Thyroid gland (tissue), 4 donors: ENCODE measurements around the gene ANKRD66. TPM values are rescaled to one million over a fixed set of nuclear protein-coding genes. Genes with fewer than 3 reads are reported as not detected.

Experiments
- DNase-seq, 2 donors: peaks; one replicate each; pipeline ENCODE4 v3.0.0-alpha.2; 2019
- H3K27ac ChIP-seq, 3 donors: fragments of 200-600 bp; sonication (generic); 1 replicate in 2 of 3; 2 replicates in 1 of 3; pipeline ENCODE4 v1.5.1; 2016 to 2019; ENCODE audit warnings: mild to moderate bottlenecking in 1 of 3, moderate library complexity in 1 of 3
- H3K27me3 ChIP-seq: fragments of 200-600 bp; sonication (generic); one replicate; pipeline ENCODE4 v1.5.1; 2019
- H3K36me3 ChIP-seq, 2 donors: fragments of 200-600 bp; sonication (generic); one replicate each; pipeline ENCODE4 v1.5.1; 2016 to 2019
- H3K4me1 ChIP-seq, 2 donors: fragments of 200-600 bp; sonication (generic); one replicate each; pipeline ENCODE4 v1.5.1; 2017 to 2019
- H3K4me3 ChIP-seq, 3 donors: fragments of 200-600 bp; sonication (generic); replicated peaks in 1 of 3; 1 replicate in 2 of 3; 2 replicates in 1 of 3; pipeline ENCODE4 v1.5.1; 2016; ENCODE audit warnings: mild to moderate bottlenecking in 1 of 3
- H3K9me3 ChIP-seq: fragments of 200-600 bp; sonication (generic); one replicate; pipeline ENCODE4 v1.5.1; 2017
- CTCF ChIP-seq, 6 experiments: fragments of 200-600 bp in 3 of 6; fragments of 450-650 bp in 3 of 6; sonication (generic) in 3 of 6; IDR thresholded peaks; one replicate each; pipeline ENCODE4 v1.5.1; 2016 to 2019; ENCODE audit warnings: antibody characterized with exemption in 6 of 6, mild to moderate bottlenecking in 2 of 6, inconsistent platforms in 1 of 6, moderate library complexity in 1 of 6
- POLR2A ChIP-seq, 2 donors: fragments of 450-650 bp; IDR thresholded peaks; one replicate each; pipeline ENCODE4 v1.6.1; 2017; ENCODE audit warnings: antibody characterized with exemption in 2 of 2, mild to moderate bottlenecking in 2 of 2, moderate library complexity in 1 of 2
- WGBS, 2 donors: methylation state at CpG; one replicate each; pipeline ENCODE4 v1.1.5; 2017; 5-methylcytosine and 5-hydroxymethylcytosine counted together
- intact Hi-C: fragments of 100-400 bp; cut with DNase I; formaldehyde crosslinking; loops from one replicate; pipeline ENCODE4 v1.15.1; 2023
- total RNA-seq, 4 donors: library from RNA; depleted of rRNA; stranded (reverse); fragments of >200 nt; gene quantifications; one replicate each; pipeline ENCODE4 v1.2.3, GENCODE V29; 2016

Gene ANKRD66
- total RNA-seq, 4 donors from 2014 or later, result not detected

GRCh38 chr6:46777476-46778346 lies 31.0 kb downstream of the ANKRD66 start:
- intact Hi-C loops, result no loop called here
- H3K4me3 ChIP-seq, result no peak overlapping the region
- no peak for DNase-seq
- no peaks in the 10 kb centered on the region for H3K36me3 ChIP-seq
- peaks cover 11 to 12% of the 10 kb centered on the region in 2 donors for H3K4me1 ChIP-seq
- TF ChIP-seq CTCF (IDR thresholded peaks at IDR 0.05) (no peak), POLR2A (IDR thresholded peaks at IDR 0.05) (no peak)
- H3K9me3 ChIP-seq, result no peaks in the 10 kb centered on the region
- H3K27ac ChIP-seq, result no peak overlapping the region
- H3K27me3 ChIP-seq, result no peaks in the 10 kb centered on the region
- 84 to 90% methylated on average over 12 of the region's 12 CpGs for WGBS, 2 donors

- Histone ChIP-seq H3K9me3 (no peaks in the 10 kb centered on the region), H3K27ac (no peak overlapping the region), H3K4me1 (peaks cover under 1% of the 10 kb centered on the region in 2 donors), H3K4me3 (no peak overlapping the region), H3K36me3 (no peaks in the 10 kb centered on the region), H3K27me3 (no peaks in the 10 kb centered on the region)
- DNase-seq, result peak; percentile 51 to 55
- TF ChIP-seq CTCF (IDR thresholded peaks at IDR 0.05) (peak; percentile 52 to 71 (median 58)), POLR2A (IDR thresholded peaks at IDR 0.05) (no peak)
- 33% methylated on average over 6 of the region's 6 CpGs for WGBS, 2 donors
- intact Hi-C loops, result no loop called here
These were observed 35.0 kb downstream of the ANKRD66 start for GRCh38 chr6:46781478-46782378.

GRCh38 chr6:46784535-46784934 lies 37.8 kb downstream of the ANKRD66 start:
- intact Hi-C loops, result no loop called here
- H3K9me3 ChIP-seq, result no peaks in the 10 kb centered on the region
- H3K27me3 ChIP-seq, result no peaks in the 10 kb centered on the region
- TF ChIP-seq CTCF (IDR thresholded peaks at IDR 0.05) (no peak), POLR2A (IDR thresholded peaks at IDR 0.05) (no peak)
- no peaks in the 10 kb centered on the region for H3K36me3 ChIP-seq
- no peaks in the 10 kb centered on the region for H3K4me1 ChIP-seq
- no peak overlapping the region for H3K4me3 ChIP-seq
- H3K27ac ChIP-seq, result no peak overlapping the region
- no peak for DNase-seq
- 88 to 90% methylated on average over 1 of the region's 1 CpG for WGBS, 2 donors

GRCh38 chr6:46787871-46788540 lies 41.3 kb downstream of the ANKRD66 start:
- TF ChIP-seq POLR2A (IDR thresholded peaks at IDR 0.05) (no peak), CTCF (IDR thresholded peaks at IDR 0.05) (no peak)
- Histone ChIP-seq H3K36me3 (no peaks in the 10 kb centered on the region), H3K4me3 (no peak overlapping the region), H3K4me1 (no peaks in the 10 kb centered on the region), H3K9me3 (no peaks in the 10 kb centered on the region), H3K27ac (no peak overlapping the region), H3K27me3 (no peaks in the 10 kb centered on the region)
- WGBS, 2 donors, result 93 to 95% methylated on average over 5 of the region's 5 CpGs
- no peak for DNase-seq
- intact Hi-C loops, result no loop called here
